ENCODE measurements around the gene AKR1C1. TPM values are rescaled to one million over a fixed set of nuclear protein-coding genes. Genes with fewer than 3 reads are reported as not detected.

AKR1C1 gene
- total and polyA plus RNA-seq, 2 of the 13 experiments (the other 11 are each of a cell fraction or from before 2014, with no cell fraction given): 948 to 2,238 TPM

DNA sequence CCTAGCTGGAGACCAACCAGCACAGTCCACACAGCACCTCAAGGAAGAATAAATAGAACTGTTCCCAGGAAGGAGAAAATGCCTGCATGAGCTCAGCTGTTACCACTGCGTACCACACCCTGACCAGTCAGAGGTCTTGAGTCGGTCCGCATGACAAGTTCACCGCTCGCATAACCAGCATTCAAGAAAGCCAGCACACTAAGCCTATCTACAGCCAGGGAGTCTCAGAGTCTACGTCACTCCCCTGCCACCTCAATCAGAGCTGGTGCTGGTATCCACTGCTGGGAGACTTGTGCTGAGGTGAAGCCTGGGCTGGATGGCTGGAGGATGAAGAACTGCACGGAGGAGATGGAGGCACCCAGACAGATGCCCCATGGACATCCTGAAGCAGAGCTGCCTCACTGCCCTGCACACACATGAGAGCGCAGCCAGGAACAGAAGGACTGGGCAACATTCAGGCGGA, 19.6 kb downstream of the AKR1C1 start (continued):
- TF ChIP-seq, protein P1, sequence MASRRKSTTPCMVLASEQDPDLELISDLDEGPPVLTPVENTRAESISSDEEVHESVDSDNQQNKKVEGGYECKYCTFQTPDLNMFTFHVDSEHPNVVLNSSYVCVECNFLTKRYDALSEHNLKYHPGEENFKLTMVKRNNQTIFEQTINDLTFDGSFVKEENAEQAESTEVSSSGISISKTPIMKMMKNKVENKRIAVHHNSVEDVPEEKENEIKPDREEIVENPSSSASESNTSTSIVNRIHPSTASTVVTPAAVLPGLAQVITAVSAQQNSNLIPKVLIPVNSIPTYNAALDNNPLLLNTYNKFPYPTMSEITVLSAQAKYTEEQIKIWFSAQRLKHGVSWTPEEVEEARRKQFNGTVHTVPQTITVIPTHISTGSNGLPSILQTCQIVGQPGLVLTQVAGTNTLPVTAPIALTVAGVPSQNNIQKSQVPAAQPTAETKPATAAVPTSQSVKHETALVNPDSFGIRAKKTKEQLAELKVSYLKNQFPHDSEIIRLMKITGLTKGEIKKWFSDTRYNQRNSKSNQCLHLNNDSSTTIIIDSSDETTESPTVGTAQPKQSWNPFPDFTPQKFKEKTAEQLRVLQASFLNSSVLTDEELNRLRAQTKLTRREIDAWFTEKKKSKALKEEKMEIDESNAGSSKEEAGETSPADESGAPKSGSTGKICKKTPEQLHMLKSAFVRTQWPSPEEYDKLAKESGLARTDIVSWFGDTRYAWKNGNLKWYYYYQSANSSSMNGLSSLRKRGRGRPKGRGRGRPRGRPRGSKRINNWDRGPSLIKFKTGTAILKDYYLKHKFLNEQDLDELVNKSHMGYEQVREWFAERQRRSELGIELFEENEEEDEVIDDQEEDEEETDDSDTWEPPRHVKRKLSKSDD (CRISPR knock-in tag; IDR thresholded peaks at IDR 0.05; ENCODE audit: low read depth): 0 out of 2 replicates have a peak, but pooled peaks have one; percentile 17
- TF ChIP-seq PAF1 (CRISPR knock-in tag; IDR thresholded peaks at IDR 0.05) (peak; percentile 99), ZNF670 (CRISPR knock-in tag; IDR thresholded peaks at IDR 0.05; ENCODE audit: borderline replicate concordance) (peak; percentile 60; the same call in 1 of the 2 replicates), BORCS8-MEF2B (CRISPR knock-in tag; IDR thresholded peaks at IDR 0.05) (peak; percentile 93), ZBTB42 (CRISPR knock-in tag; IDR thresholded peaks at IDR 0.05) (no peak), TOPORS (CRISPR knock-in tag; IDR thresholded peaks at IDR 0.05) (0 out of 2 replicates have a peak, but pooled peaks have one; percentile 52), ZFP62 (CRISPR knock-in tag; IDR thresholded peaks at IDR 0.05) (no peak), HNRNPH1 (optimal IDR thresholded peaks at IDR 0.05; ENCODE audit: low read depth, low read length) (peak; percentile 83), ZNF749 (CRISPR knock-in tag; IDR thresholded peaks at IDR 0.05; ENCODE audit: borderline replicate concordance) (0 out of 2 replicates have a peak, but pooled peaks have one; percentile 10), POLR2A (IDR thresholded peaks at IDR 0.05; ENCODE audit: insufficient read depth in 1 of 2, low read depth in 2 of 2, low read length in 2 of 2) (peak; percentile 42 to 77; a peak in 3 of 4 replicates), ZNF781 (CRISPR knock-in tag; IDR thresholded peaks at IDR 0.05; ENCODE audit: borderline replicate concordance, not compliant biosample characterization) (peak; percentile 40), EP300 (IDR thresholded peaks at IDR 0.05; ENCODE audit: low read depth in 2 of 2, low read length in 2 of 2) (peak in 1 of 2 experiments; percentile 8; a peak in 1 of 4 replicates), EP300 (CRISPR knock-in tag; IDR thresholded peaks at IDR 0.05; ENCODE audit: borderline replicate concordance) (no peak; the same call in 1 of the 2 replicates), ZNF460 (CRISPR knock-in tag; IDR thresholded peaks at IDR 0.05; ENCODE audit: borderline replicate concordance) (0 out of 2 replicates have a peak, but pooled peaks have one; percentile 13)
- TF ChIP-seq, protein P2, sequence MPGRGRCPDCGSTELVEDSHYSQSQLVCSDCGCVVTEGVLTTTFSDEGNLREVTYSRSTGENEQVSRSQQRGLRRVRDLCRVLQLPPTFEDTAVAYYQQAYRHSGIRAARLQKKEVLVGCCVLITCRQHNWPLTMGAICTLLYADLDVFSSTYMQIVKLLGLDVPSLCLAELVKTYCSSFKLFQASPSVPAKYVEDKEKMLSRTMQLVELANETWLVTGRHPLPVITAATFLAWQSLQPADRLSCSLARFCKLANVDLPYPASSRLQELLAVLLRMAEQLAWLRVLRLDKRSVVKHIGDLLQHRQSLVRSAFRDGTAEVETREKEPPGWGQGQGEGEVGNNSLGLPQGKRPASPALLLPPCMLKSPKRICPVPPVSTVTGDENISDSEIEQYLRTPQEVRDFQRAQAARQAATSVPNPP (CRISPR knock-in tag; IDR thresholded peaks at IDR 0.05): 0 out of 2 replicates have a peak, but pooled peaks have one; percentile 59
- TF ChIP-seq, protein P3, sequence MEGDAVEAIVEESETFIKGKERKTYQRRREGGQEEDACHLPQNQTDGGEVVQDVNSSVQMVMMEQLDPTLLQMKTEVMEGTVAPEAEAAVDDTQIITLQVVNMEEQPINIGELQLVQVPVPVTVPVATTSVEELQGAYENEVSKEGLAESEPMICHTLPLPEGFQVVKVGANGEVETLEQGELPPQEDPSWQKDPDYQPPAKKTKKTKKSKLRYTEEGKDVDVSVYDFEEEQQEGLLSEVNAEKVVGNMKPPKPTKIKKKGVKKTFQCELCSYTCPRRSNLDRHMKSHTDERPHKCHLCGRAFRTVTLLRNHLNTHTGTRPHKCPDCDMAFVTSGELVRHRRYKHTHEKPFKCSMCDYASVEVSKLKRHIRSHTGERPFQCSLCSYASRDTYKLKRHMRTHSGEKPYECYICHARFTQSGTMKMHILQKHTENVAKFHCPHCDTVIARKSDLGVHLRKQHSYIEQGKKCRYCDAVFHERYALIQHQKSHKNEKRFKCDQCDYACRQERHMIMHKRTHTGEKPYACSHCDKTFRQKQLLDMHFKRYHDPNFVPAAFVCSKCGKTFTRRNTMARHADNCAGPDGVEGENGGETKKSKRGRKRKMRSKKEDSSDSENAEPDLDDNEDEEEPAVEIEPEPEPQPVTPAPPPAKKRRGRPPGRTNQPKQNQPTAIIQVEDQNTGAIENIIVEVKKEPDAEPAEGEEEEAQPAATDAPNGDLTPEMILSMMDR (CRISPR knock-in tag; IDR thresholded peaks at IDR 0.05): 0 out of 2 replicates have a peak, but pooled peaks have one; percentile 8
- TF ChIP-seq, protein P4, sequence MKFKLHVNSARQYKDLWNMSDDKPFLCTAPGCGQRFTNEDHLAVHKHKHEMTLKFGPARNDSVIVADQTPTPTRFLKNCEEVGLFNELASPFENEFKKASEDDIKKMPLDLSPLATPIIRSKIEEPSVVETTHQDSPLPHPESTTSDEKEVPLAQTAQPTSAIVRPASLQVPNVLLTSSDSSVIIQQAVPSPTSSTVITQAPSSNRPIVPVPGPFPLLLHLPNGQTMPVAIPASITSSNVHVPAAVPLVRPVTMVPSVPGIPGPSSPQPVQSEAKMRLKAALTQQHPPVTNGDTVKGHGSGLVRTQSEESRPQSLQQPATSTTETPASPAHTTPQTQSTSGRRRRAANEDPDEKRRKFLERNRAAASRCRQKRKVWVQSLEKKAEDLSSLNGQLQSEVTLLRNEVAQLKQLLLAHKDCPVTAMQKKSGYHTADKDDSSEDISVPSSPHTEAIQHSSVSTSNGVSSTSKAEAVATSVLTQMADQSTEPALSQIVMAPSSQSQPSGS (CRISPR knock-in tag; IDR thresholded peaks at IDR 0.05): 0 out of 2 replicates have a peak, but pooled peaks have one; percentile 10
- TF ChIP-seq, protein P5, sequence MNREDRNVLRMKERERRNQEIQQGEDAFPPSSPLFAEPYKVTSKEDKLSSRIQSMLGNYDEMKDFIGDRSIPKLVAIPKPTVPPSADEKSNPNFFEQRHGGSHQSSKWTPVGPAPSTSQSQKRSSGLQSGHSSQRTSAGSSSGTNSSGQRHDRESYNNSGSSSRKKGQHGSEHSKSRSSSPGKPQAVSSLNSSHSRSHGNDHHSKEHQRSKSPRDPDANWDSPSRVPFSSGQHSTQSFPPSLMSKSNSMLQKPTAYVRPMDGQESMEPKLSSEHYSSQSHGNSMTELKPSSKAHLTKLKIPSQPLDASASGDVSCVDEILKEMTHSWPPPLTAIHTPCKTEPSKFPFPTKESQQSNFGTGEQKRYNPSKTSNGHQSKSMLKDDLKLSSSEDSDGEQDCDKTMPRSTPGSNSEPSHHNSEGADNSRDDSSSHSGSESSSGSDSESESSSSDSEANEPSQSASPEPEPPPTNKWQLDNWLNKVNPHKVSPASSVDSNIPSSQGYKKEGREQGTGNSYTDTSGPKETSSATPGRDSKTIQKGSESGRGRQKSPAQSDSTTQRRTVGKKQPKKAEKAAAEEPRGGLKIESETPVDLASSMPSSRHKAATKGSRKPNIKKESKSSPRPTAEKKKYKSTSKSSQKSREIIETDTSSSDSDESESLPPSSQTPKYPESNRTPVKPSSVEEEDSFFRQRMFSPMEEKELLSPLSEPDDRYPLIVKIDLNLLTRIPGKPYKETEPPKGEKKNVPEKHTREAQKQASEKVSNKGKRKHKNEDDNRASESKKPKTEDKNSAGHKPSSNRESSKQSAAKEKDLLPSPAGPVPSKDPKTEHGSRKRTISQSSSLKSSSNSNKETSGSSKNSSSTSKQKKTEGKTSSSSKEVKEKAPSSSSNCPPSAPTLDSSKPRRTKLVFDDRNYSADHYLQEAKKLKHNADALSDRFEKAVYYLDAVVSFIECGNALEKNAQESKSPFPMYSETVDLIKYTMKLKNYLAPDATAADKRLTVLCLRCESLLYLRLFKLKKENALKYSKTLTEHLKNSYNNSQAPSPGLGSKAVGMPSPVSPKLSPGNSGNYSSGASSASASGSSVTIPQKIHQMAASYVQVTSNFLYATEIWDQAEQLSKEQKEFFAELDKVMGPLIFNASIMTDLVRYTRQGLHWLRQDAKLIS (CRISPR knock-in tag; IDR thresholded peaks at IDR 0.05): peak; percentile 81; the same call in 1 of the 2 replicates

All from HepG2 (cell line).